H9 (cell line): ENCODE measurements around the gene PCDHGB5. TPM values are rescaled to one million over a fixed set of nuclear protein-coding genes. Genes with fewer than 3 reads are reported as not detected.
"Not testable (repeated sequence)": the region's sequence is repeated elsewhere in the genome, so short reads cannot be mapped to it uniquely, and the experiment has no call there.

Source experiments
- DNase-seq: peaks from one replicate; pipeline ENCODE4 v3.0.0-alpha.2; 2017
- H2AFZ ChIP-seq: one replicate; pipeline ENCODE4 v1.6.1; 2013; ENCODE audit warnings: mild to moderate bottlenecking, low read length, control low read depth, moderate library complexity
- H2AK5ac ChIP-seq: 2 replicates; pipeline ENCODE4 v1.6.1; 2013; ENCODE audit warnings: low read length, control low read depth, mixed read lengths; ENCODE audit not compliant: insufficient read length
- H2BK120ac ChIP-seq: one replicate; pipeline ENCODE4 v1.6.1; 2013; ENCODE audit warnings: low read depth, mild to moderate bottlenecking, low read length, control low read depth, inconsistent platforms; ENCODE audit not compliant: poor library complexity, severe bottlenecking
- H2BK12ac ChIP-seq: 2 replicates; pipeline ENCODE4 v1.6.1; 2013; ENCODE audit warnings: low read length, control low read depth, mixed read lengths, low read depth; ENCODE audit not compliant: insufficient read length
- H2BK15ac ChIP-seq: 2 replicates; pipeline ENCODE4 v1.6.1; 2013; ENCODE audit warnings: low read depth, low read length, control low read depth
- H2BK20ac ChIP-seq: one replicate; pipeline ENCODE4 v1.6.1; 2013; ENCODE audit warnings: low read depth, mild to moderate bottlenecking, low read length, control low read depth, inconsistent platforms; ENCODE audit not compliant: poor library complexity, severe bottlenecking
- H2BK5ac ChIP-seq: 2 replicates; pipeline ENCODE4 v1.6.1; 2013; ENCODE audit warnings: low read length, control low read depth, mixed read lengths; ENCODE audit not compliant: insufficient read length
- H3K14ac ChIP-seq: 2 replicates; pipeline ENCODE4 v1.6.1; 2013; ENCODE audit warnings: low read length, control low read depth; ENCODE audit not compliant: insufficient read depth
- H3K18ac ChIP-seq: 2 replicates; pipeline ENCODE4 v1.6.1; 2013; ENCODE audit warnings: low read depth, mild to moderate bottlenecking, mixed read lengths, low read length, control low read depth; ENCODE audit not compliant: insufficient read length
- H3K23ac ChIP-seq: 2 replicates; pipeline ENCODE4 v1.6.1; 2013; ENCODE audit warnings: low read length, control low read depth, mixed read lengths, low read depth; ENCODE audit not compliant: insufficient read length
- H3K23me2 ChIP-seq: 2 replicates; pipeline ENCODE4 v1.6.1; 2013; ENCODE audit warnings: low read depth, mild to moderate bottlenecking, mixed read lengths, low read length, control low read depth; ENCODE audit not compliant: insufficient read length, poor library complexity, severe bottlenecking
- H3K27ac ChIP-seq: 2 replicates; pipeline ENCODE4 v1.5.1; 2013; ENCODE audit warnings: low read length, control low read depth, mixed read lengths, low read depth; ENCODE audit not compliant: insufficient read length
- H3K27me3 ChIP-seq: 2 replicates; pipeline ENCODE4 v1.6.1; 2013; ENCODE audit warnings: low read length, control low read depth, inconsistent platforms; ENCODE audit not compliant: insufficient read depth
- H3K4ac ChIP-seq: 2 replicates; pipeline ENCODE4 v1.6.1; 2013; ENCODE audit warnings: low read depth, mild to moderate bottlenecking, control low read depth, inconsistent platforms, low read length, moderate library complexity
- H3K4me1 ChIP-seq: 2 replicates; pipeline ENCODE4 v1.6.1; 2013; ENCODE audit warnings: low read length, control low read depth, inconsistent platforms; ENCODE audit not compliant: insufficient read depth
- H3K4me2 ChIP-seq: 2 replicates; pipeline ENCODE4 v1.6.1; 2013; ENCODE audit warnings: low read length, control low read depth, mixed read lengths; ENCODE audit not compliant: insufficient read length, insufficient read depth
- H3K56ac ChIP-seq: 2 replicates; pipeline ENCODE4 v1.6.1; 2013; ENCODE audit warnings: low read depth, mild to moderate bottlenecking, mixed read lengths, low read length, control low read depth; ENCODE audit not compliant: insufficient read length
- H3K79me1 ChIP-seq: 2 replicates; pipeline ENCODE4 v1.6.1; 2013; ENCODE audit warnings: low read depth, mild to moderate bottlenecking, moderate library complexity, low read length, control low read depth, inconsistent platforms; ENCODE audit not compliant: insufficient read depth, poor library complexity, severe bottlenecking
- H3K79me2 ChIP-seq: 2 replicates; pipeline ENCODE4 v1.6.1; 2013; ENCODE audit warnings: low read length, control low read depth, inconsistent platforms; ENCODE audit not compliant: insufficient read depth
- H3K9ac ChIP-seq: 2 replicates; pipeline ENCODE4 v1.6.1; 2013; ENCODE audit warnings: low read length, control low read depth, mixed read lengths; ENCODE audit not compliant: insufficient read length; ENCODE audit errors: extremely low read depth
- H3K9me3 ChIP-seq: one replicate; pipeline ENCODE4 v1.6.1; 2013; ENCODE audit warnings: low read depth, low read length, inconsistent platforms; ENCODE audit not compliant: control insufficient read depth
- H3T11ph ChIP-seq: one replicate; pipeline ENCODE4 v1.6.1; 2013; ENCODE audit warnings: mild to moderate bottlenecking, low read length, control low read depth, inconsistent platforms
- H4K20me1 ChIP-seq: one replicate; pipeline ENCODE4 v1.6.1; 2013; ENCODE audit not compliant: control insufficient read depth, insufficient read length, insufficient read depth
- H4K5ac ChIP-seq: 2 replicates; pipeline ENCODE4 v1.6.1; 2013; ENCODE audit warnings: low read depth, mild to moderate bottlenecking, mixed read lengths, low read length, control low read depth; ENCODE audit not compliant: insufficient read length
- H4K8ac ChIP-seq: replicated peaks from 2 replicates; pipeline ENCODE4 v1.6.1; 2013; ENCODE audit warnings: low read length, control low read depth, mixed read lengths, low read depth; ENCODE audit not compliant: insufficient read length
- H4K91ac ChIP-seq: 2 replicates; pipeline ENCODE4 v1.6.1; 2013; ENCODE audit warnings: low read depth, mild to moderate bottlenecking, moderate library complexity, mixed read lengths, low read length, control low read depth; ENCODE audit not compliant: insufficient read length
- H3K27ac Mint-ChIP-seq, 3 experiments: 2 replicates in 2 of 3; 3 replicates in 1 of 3; pipeline ENCODE4 v1.8.0; 2020 to 2021; ENCODE audit warnings: mixed read lengths in 3 of 3, mild to moderate bottlenecking in 1 of 3, moderate library complexity in 1 of 3
- H3K27me3 Mint-ChIP-seq: 2 replicates; pipeline ENCODE4 v1.8.0; 2021; ENCODE audit warnings: low read depth, mild to moderate bottlenecking, moderate library complexity, mixed read lengths
- H3K36me3 Mint-ChIP-seq, 3 experiments: 2 replicates in 2 of 3; 3 replicates in 1 of 3; pipeline ENCODE4 v1.8.0; 2020 to 2021; ENCODE audit warnings: low read depth in 3 of 3, mixed read lengths in 3 of 3; ENCODE audit not compliant: insufficient read depth in 1 of 3
- H3K4me1 Mint-ChIP-seq, 2 experiments: 2 replicates each; pipeline ENCODE4 v1.8.0; 2020; ENCODE audit warnings: mixed read lengths in 2 of 2
- H3K4me3 Mint-ChIP-seq, 2 experiments: 2 replicates in 1 of 2; 3 replicates in 1 of 2; pipeline ENCODE4 v1.8.0; 2020 to 2021; ENCODE audit warnings: mild to moderate bottlenecking in 2 of 2, mixed read lengths in 2 of 2, moderate library complexity in 1 of 2
- H3K9me3 Mint-ChIP-seq, 2 experiments: 2 replicates in 1 of 2; 3 replicates in 1 of 2; pipeline ENCODE4 v1.8.0; 2020; ENCODE audit warnings: mild to moderate bottlenecking in 2 of 2, mixed read lengths in 2 of 2, moderate library complexity in 1 of 2
- WGBS: extraction: QIAGEN DNeasy Blood & Tissue Kit; methylation state at CpG from one replicate; pipeline ENCODE4 v1.1.7; 2013; ENCODE audit warnings: missing lambda C conversion rate, low lambda C conversion rate, mixed read lengths; ENCODE audit not compliant: insufficient read length; ENCODE audit errors: extremely low coverage; 5-methylcytosine and 5-hydroxymethylcytosine counted together
- total RNA-seq: library from RNA; stranded (reverse); gene quantifications from 2 replicates; pipeline ENCODE4 v1.2.1, GENCODE V29; 2021

Gene PCDHGB5
- total RNA-seq, 1 experiment from 2014 or later = 3.8 TPM

DNA sequence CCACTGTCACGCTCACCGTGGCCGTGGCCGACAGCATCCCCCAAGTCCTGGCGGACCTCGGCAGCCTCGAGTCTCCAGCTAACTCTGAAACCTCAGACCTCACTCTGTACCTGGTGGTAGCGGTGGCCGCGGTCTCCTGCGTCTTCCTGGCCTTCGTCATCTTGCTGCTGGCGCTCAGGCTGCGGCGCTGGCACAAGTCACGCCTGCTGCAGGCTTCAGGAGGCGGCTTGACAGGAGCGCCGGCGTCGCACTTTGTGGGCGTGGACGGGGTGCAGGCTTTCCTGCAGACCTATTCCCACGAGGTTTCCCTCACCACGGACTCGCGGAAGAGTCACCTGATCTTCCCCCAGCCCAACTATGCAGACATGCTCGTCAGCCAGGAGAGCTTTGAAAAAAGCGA lies 35.0 kb downstream of the PCDHGB5 start:
- not testable (repeated sequence) for H4K91ac ChIP-seq, H2AFZ ChIP-seq, H2BK120ac ChIP-seq, H3K4me3 Mint-ChIP-seq, H3K4ac ChIP-seq, H3T11ph ChIP-seq, H3K4me2 ChIP-seq, H4K8ac ChIP-seq, H4K5ac ChIP-seq, H3K14ac ChIP-seq, H2BK20ac ChIP-seq, H2BK5ac ChIP-seq, H4K20me1 ChIP-seq, H2BK12ac ChIP-seq, H3K23me2 ChIP-seq, H3K4me1 Mint-ChIP-seq, H3K79me2 ChIP-seq, H3K18ac ChIP-seq, H3K23ac ChIP-seq, H3K27ac Mint-ChIP-seq, H3K9ac ChIP-seq, H3K79me1 ChIP-seq, H3K27me3 Mint-ChIP-seq, H2AK5ac ChIP-seq, H3K56ac ChIP-seq, H3K4me1 ChIP-seq, H3K27ac ChIP-seq, DNase-seq, H2BK15ac ChIP-seq, H3K27me3 ChIP-seq
- H3K9me3 ChIP-seq = peaks cover 14% of the 10 kb centered on the region
- Mint-ChIP-seq H3K9me3 (peaks cover 50 to 57% of the 10 kb centered on the region in 2 experiments), H3K36me3 (peaks cover 42 to 61% (median 43%) of the 10 kb centered on the region in 3 experiments)
- no CpG with 5 or more reads among the region's 29 CpGs for WGBS
